ENCODE results near the gene SREBF2.
"Not testable (repeated sequence)": the region's sequence is repeated elsewhere in the genome, so short reads cannot be mapped to it uniquely, and the experiment has no call there.

SREBF2 gene

DNA sequence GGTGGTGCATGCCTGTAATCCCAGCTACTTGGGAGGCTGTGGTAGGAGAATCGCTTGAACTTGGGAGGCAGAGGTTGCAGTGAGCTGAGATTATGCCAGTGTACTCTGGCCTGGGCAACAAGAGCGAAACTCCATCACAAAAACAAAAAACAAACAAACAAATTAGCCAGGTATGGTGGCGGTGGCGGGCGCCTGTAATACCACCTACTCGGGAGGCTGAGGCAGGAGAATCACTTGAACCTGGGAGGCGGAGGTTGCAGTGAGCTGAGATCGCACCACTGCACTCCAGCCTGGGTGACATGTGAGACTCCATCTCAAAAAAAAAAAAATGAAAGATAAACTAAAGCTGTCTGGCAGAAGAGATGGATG is 116.0 kb downstream of the SREBF2 start:
- FAIRE-seq, result not testable (repeated sequence)

- no peak for FAIRE-seq
Measured at GRCh38 chr22:41949297-41949965, 116.5 kb downstream of the SREBF2 start.

- FAIRE-seq, result no peak
Measured at GRCh38 chr22:41951898-41952474, 119.1 kb downstream of the SREBF2 start, which contains the start of gene SMIM45. Gene SMIM45 (plus strand): TSS chr22:41952150.

DNA sequence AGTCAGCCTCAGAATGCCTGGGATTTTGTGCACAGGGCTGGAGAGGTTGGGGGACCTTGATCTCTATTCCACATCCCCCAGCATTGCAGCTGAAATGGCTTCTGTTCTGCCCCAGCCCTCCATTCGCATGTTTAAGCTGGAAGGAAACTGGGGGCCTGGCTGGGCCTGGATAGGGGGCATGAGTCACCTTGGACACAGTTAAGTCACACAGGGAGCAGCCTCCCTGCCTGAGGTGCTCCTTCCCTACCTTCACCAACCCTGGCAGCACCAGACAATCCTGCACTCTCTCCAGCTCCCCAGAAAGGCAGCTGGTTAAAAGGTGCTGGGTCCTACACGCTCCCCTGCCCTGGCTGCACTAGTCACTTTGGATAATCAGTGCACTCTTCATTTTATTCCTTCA is 119.8 kb downstream of the SREBF2 start:
- FAIRE-seq, result no peak
